ENCODE data around the gene LGR6.

LGR6 gene

GRCh38 chr1:202291961-202292712 is 98.5 kb downstream of the LGR6 start:
- DNase-seq = no peak

GRCh38 chr1:202292773-202293172 is 99.2 kb downstream of the LGR6 start:
- no peak for DNase-seq

DNA sequence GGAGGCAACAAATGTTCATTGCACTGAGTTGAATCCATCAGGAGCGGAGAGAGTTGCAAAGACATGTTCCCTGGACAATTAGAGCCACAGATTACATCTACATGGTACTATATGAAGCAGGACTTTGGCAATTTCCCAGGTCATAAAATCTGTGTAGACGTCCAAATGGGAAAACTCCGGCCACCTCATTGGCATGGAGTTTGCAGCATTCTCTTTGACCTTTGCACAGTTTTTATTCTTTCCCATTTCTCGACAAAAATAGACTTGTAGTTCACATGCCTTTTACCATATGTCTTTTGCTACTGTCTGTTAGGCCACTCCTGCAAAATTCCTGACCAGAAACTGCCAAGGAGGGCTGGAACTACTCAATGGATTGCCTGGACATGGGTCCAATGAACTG is 100.0 kb downstream of the LGR6 start:
- DNase-seq = no peak

GRCh38 chr1:202302166-202302565 is 108.6 kb downstream of the LGR6 start:
- no peak for DNase-seq

DNA sequence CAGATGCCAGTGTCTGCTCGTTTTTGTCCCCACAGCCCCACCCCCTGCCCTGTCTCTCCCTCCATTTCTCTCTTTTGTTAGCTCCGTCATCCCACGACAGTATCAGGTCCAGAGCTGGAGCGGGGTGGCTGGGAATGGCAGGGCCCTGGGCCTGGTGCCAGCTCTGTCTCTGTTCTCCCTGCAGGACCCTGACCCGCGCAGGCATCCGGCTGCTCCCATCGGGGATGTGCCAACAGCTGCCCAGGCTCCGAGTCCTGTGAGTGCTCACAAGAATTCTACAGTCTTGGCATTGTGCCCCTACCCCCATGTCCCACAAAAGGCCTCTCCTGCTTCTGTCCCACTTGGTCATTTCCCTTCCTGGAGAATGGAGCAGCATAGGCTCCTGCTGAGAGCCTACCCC is 110.8 kb downstream of the LGR6 start:
- DNase-seq = no peak

GRCh38 chr1:202305168-202305567 is 111.6 kb downstream of the LGR6 start:
- no peak for DNase-seq

DNA sequence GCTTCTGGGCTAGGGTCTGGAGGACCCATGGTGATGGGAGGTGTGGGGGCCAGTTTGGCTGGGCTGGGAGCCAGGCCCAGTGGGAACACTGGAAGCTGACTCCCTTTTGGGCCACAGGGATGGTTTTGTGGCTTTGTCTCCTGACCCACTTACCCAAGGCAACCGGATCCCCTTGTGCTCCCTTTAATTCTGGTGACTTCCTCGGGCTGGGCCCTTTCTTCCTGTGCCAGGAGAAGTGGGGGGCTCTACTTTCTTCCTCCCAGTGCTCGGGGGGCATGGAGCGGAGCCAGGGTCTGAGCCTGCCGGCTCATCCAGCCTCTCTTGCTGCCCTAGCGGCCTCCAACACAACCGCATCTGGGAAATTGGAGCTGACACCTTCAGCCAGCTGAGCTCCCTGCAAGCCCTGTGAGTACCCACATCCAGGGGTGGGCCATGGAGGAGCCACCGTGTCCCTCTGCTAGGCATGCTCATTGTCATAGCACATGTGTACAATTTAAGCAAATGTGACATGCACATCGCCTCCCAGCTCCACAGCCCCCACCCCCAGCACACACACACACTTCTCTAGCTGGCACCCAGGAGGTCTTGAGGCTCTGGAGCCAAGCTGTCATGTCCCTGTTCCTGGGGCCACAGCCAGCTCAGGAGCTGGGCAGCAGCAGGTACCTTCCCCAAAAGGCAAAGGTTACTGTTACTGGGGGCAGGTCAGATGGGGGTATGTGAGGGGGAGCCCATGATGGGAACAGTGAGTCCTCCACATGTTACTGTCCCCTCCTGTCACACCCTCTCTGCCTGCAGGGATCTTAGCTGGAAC is 113.1 kb downstream of the LGR6 start:
- no peak for DNase-seq

- DNase-seq = no peak
Measured at GRCh38 chr1:202310071-202310725, 116.6 kb downstream of the LGR6 start.

- no peak for DNase-seq
Measured at GRCh38 chr1:202310746-202311145, 117.1 kb downstream of the LGR6 start.

GRCh38 chr1:202311875-202312635 is 118.5 kb downstream of the LGR6 start:
- no peak for DNase-seq

- peak; percentile 77 for DNase-seq
Measured at GRCh38 chr1:202315576-202316168, 122.1 kb downstream of the LGR6 start.

GRCh38 chr1:202316186-202316585 is 122.6 kb downstream of the LGR6 start:
- DNase-seq = no peak

GRCh38 chr1:202317941-202318925 is 124.6 kb downstream of the LGR6 start:
- DNase-seq = no peak

GRCh38 chr1:202319381-202320080 is 125.9 kb downstream of the LGR6 start:
- DNase-seq = no peak

DNA sequence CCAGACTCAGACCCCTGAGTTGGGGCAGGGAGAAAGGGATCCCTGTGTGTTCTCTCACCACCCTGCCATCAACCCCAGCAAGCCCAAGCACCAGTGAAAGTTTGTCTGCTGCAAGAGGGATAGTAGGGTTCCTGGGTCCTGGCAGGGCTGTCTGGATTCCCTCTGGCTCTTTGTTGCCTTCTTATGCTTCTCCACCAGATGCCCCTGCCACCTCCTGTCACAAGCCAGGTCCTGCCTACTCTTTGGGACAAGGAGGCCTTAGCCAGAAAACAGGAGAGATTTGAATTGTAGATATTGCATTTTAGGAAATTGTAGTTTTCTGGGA is 126.4 kb downstream of the LGR6 start:
- no peak for DNase-seq

DNA sequence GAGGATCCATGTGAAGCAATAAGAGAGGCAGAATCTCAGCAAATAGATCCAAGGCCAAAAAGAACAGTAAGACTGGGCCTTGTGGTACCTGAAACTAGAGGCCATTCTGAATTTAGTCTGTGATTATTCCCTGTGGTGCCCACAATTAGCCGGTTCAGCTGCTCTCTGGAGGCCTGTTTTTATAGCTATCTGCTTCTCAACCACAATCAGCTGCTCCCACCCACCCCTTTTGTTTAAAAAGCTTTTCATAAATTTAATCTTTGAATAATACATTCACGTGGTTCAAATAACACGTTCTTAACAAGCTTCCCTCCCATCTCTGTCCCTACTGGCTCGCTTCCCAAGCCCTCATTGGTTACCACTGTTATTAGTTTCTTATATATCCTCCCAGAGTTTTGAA is 130.1 kb downstream of the LGR6 start:
- no peak for DNase-seq

DNA sequence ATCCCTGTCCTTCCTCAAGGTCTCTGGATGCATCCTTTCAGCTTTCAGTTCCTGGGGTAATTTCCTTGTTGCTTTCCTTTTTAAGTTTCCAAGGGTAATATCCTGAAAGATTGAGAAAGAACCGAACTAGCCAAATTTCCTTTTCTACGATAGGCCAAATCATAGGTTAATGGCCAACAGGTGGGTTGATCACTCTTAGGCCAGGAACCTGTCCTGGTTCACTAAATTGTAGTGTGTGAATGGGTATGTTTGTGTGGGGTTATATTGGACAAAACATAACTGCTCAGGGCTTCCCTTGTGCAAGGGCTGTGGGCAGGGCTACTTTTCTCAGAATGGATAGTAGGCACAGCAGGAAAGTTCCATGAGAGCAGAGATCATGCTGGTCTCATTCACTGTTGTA is 131.0 kb downstream of the LGR6 start:
- no peak for DNase-seq

DNA sequence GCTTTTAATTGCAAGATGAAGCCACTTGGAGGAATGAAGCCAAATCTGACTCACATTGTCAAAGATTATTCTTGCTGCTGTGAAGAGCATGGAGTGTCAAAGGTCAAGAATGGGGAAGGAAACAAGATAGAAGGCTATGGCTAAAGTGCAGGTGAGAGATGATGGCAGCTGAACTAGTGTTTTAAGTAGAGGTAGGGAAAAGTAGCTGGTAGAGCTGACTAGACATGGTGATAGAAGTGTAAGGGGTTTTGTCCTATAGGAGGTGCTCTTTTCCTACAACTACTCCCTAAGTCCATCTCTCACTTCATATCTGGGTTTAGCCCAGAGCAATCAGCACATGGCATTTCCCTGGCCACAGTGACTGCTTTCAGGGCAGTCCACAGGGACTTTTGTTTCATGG is 136.3 kb downstream of the LGR6 start:
- DNase-seq = no peak

GRCh38 chr1:202333861-202334260 is 140.3 kb downstream of the LGR6 start:
- no peak for DNase-seq

DNA sequence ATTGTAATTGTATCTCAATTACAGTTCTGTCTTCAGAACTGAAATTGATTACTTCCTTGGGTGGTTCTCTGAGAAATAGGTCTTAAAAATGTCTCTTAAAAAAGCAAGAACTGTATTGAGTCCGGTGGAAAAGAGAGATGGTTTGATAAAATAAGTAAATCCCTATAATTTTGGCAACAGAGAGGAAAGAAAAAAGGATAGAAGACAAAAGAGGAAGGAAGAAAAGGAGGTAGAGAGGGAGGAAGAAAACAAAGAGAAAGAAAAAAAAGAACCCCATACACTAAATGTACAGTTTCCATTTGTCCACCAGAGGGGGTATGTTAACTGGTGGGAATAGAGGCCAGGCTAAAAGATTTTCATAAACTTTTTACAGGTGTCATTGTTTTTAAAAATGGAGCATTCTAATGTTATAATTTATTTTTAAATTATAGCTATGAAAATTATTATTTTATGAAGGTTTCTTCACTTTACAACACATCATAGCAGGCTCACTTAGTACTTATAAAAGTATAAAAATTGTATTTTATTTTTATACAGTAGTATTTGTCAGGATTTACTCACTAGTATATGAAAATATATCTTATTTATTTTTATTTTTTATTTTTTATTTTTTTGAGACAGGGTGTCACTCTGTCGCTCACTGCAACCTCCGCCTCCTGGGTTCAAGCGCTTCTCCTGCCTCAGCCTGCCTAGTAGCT is 150.2 kb downstream of the LGR6 start:
- peak; percentile 68 for DNase-seq
